Endothelial cell of umbilical vein (primary cell): Measurements from ENCODE around the gene GNB1L. TPM values are rescaled to one million over a fixed set of nuclear protein-coding genes. Genes with fewer than 3 reads are reported as not detected.

Experiments
- BruUV-seq: library from RNA; stranded (reverse); fragments of 400-500 nt; replicated peaks from 2 replicates; lab custom pipeline; 2021; lab: Mats Ljungman, UMichigan
- CTCF ChIA-PET: fragments of 300-600, 350-600 bp; sonication (Branson Sonifier 250); formaldehyde crosslinking; loops from one replicate; lab custom pipeline; 2021; ENCODE audit warnings: antibody characterized with exemption, inconsistent platforms; lab: Charles Lee
- POLR2A ChIA-PET: fragments of 300-600, 350-600 bp; sonication (Branson Sonifier 250); formaldehyde crosslinking; loops from one replicate; lab custom pipeline; 2021; ENCODE audit warnings: antibody characterized with exemption, inconsistent platforms; lab: Charles Lee
- DNase-seq: peaks from one replicate; pipeline ENCODE4 v3.0.0-alpha.2; 2011; ENCODE audit warnings: low read depth, low spot score
- FAIRE-seq: peaks from 2 replicates; lab custom pipeline; 2011; peaks lifted over from hg19 to GRCh38; lab: Jason Lieb, UNC
- H2AFZ ChIP-seq: 2 replicates; pipeline ENCODE4 v1.6.0; 2012; ENCODE audit warnings: low read depth, low read length, control low read depth, inconsistent platforms
- H3K27ac ChIP-seq: 2 replicates; pipeline ENCODE4 v1.5.1; 2011; ENCODE audit warnings: low read depth, mild to moderate bottlenecking, control low read depth, low read length, moderate library complexity; ENCODE audit not compliant: insufficient read depth
- H3K27me3 ChIP-seq, 2 experiments: 2 replicates each; pipeline versions ENCODE4 v1.6.0 to v1.6.1; 2011; ENCODE audit warnings: low read length in 2 of 2, mixed read lengths in 1 of 2; ENCODE audit not compliant: control insufficient read depth in 2 of 2, insufficient read depth in 2 of 2
- H3K36me3 ChIP-seq, 2 experiments: 2 replicates in 1 of 2; 3 replicates in 1 of 2; pipeline ENCODE4 v1.5.1; 2011; ENCODE audit warnings: low read length in 2 of 2, mild to moderate bottlenecking in 1 of 2, moderate library complexity in 1 of 2; ENCODE audit not compliant: control insufficient read depth in 2 of 2, insufficient read depth in 2 of 2; ENCODE audit errors: extremely low read depth in 1 of 2
- H3K4me1 ChIP-seq: 3 replicates; pipeline ENCODE4 v1.5.1; 2011; ENCODE audit warnings: mild to moderate bottlenecking, low read length; ENCODE audit not compliant: control insufficient read depth, insufficient read depth; ENCODE audit errors: extremely low read depth
- H3K4me2 ChIP-seq: 2 replicates; pipeline ENCODE4 v1.6.1; 2011; ENCODE audit warnings: low read length, control low read depth, mixed read lengths; ENCODE audit not compliant: insufficient read depth
- H3K4me3 ChIP-seq, 3 experiments: fragments of 200-600 bp in 1 of 3; sonication (generic), shearing (Covaris generic) in 1 of 3; replicated peaks in 1 of 3; 2 replicates each; pipeline ENCODE4 v1.5.1; 2011 to 2016; ENCODE audit warnings: control low read depth in 3 of 3, low read length in 3 of 3, mild to moderate bottlenecking in 2 of 3, inconsistent platforms in 1 of 3, low read depth in 1 of 3, moderate library complexity in 1 of 3; ENCODE audit not compliant: insufficient read depth in 1 of 3
- H3K79me2 ChIP-seq: 2 replicates; pipeline ENCODE4 v1.6.0; 2012; ENCODE audit warnings: low read length, inconsistent platforms; ENCODE audit not compliant: control insufficient read depth, insufficient read depth
- H3K9ac ChIP-seq: replicated peaks from 2 replicates; pipeline ENCODE3; 2011; ENCODE audit warnings: low read length, control low read depth; ENCODE audit not compliant: insufficient read depth; ENCODE audit errors: extremely low read depth
- H3K9me1 ChIP-seq: replicated peaks from 3 replicates; pipeline ENCODE4 v1.6.0; 2011; ENCODE audit warnings: mild to moderate bottlenecking, low read length; ENCODE audit not compliant: control insufficient read depth, insufficient read depth; ENCODE audit errors: extremely low read depth
- H3K9me3 ChIP-seq: replicated peaks from 2 replicates; pipeline ENCODE4 v1.5.1; 2012; ENCODE audit warnings: low read length, inconsistent platforms; ENCODE audit not compliant: control insufficient read depth, insufficient read depth
- H4K20me1 ChIP-seq: replicated peaks from 2 replicates; pipeline ENCODE3; 2011; ENCODE audit warnings: mild to moderate bottlenecking, low read length; ENCODE audit not compliant: control insufficient read depth, insufficient read depth; ENCODE audit errors: extremely low read depth
- EZH2 ChIP-seq: IDR thresholded peaks from 2 replicates; pipeline ENCODE4 v1.6.1; 2012; ENCODE audit warnings: borderline replicate concordance, low read depth, mild to moderate bottlenecking, moderate library complexity, low read length, inconsistent platforms; ENCODE audit not compliant: severe bottlenecking
- FOS ChIP-seq: IDR thresholded peaks from 2 replicates; pipeline ENCODE4 v1.6.1; 2011; ENCODE audit warnings: mild to moderate bottlenecking, low read length, moderate library complexity, borderline replicate concordance; ENCODE audit not compliant: insufficient read depth
- GATA2 ChIP-seq: IDR thresholded peaks from 2 replicates; pipeline ENCODE4 v1.7.0; 2011; ENCODE audit warnings: low read depth, mild to moderate bottlenecking, moderate library complexity, mixed read lengths, low read length; ENCODE audit not compliant: insufficient read length, insufficient read depth
- JUN ChIP-seq: IDR thresholded peaks from 2 replicates; pipeline ENCODE4 v1.6.1; 2011; ENCODE audit warnings: borderline replicate concordance, low read depth; ENCODE audit not compliant: insufficient read length, insufficient read depth
- MAX ChIP-seq: IDR thresholded peaks from 2 replicates; pipeline ENCODE4 v1.6.1; 2011; ENCODE audit not compliant: insufficient read depth, insufficient read length
- MYC ChIP-seq: IDR thresholded peaks from one replicate; pipeline ENCODE4 v1.6.1; 2011; ENCODE audit warnings: mild to moderate bottlenecking, low read depth, low read length
- POLR2A ChIP-seq: IDR thresholded peaks from 2 replicates; pipeline ENCODE4 v1.6.1; 2012; ENCODE audit warnings: low read depth, mild to moderate bottlenecking, control low read depth, low read length
- POLR2AphosphoS5 ChIP-seq: IDR thresholded peaks from 2 replicates; pipeline ENCODE4 v1.6.1; 2012; ENCODE audit warnings: low read depth, mild to moderate bottlenecking, control low read depth, low read length, moderate library complexity; ENCODE audit not compliant: insufficient read depth
- dilution Hi-C: fragments of 300-500 bp; cut with MboI; formaldehyde crosslinking; loops from one replicate; pipeline ENCODE4 v1.15.0; 2019; ENCODE audit warnings: low sequenced_read_pairs; ENCODE audit not compliant: extremely low pct_ligation_motif_present
- intact Hi-C: fragments of 100-400 bp; cut with micrococcal nuclease; formaldehyde crosslinking; loops from one replicate; pipeline ENCODE4 v1.10.0; 2022
- polyA plus RNA-seq, 4 experiments: library from polyadenylated mRNA; depleted of rRNA in 3 of 4; stranded (reverse) in 3 of 4; unstranded in 1 of 4; fragments of >200 nt; gene quantifications; 2 replicates each; pipeline versions ENCODE4 v1.2.1 to v1.2.3, GENCODE V29; 2011 to 2012; ENCODE audit warnings: missing spikeins in 1 of 4
- total RNA-seq: library from RNA; stranded (reverse); gene quantifications from 2 replicates; pipeline ENCODE4 v1.2.3, GENCODE V29; 2021
- TF ChIP-seq, protein P1 (sequence below), 2 donors: IDR thresholded peaks; 1 replicate in 1 of 2; 2 replicates in 1 of 2; pipeline ENCODE4 v1.5.1; 2011; ENCODE audit warnings: low read length in 2 of 2, mild to moderate bottlenecking in 2 of 2, moderate library complexity in 2 of 2, control low read depth in 1 of 2, inconsistent platforms in 1 of 2, low read depth in 1 of 2; ENCODE audit not compliant: insufficient read depth in 1 of 2; ENCODE audit errors: extremely low read depth in 1 of 2

The GNB1L gene
- total and polyA plus RNA-seq, 2 donors (not counting 3 experiments of a cell fraction or from before 2014, with no cell fraction given): 5.4 to 5.9 TPM

- BruUV-seq: no TSS peak
- TF ChIP-seq GATA2 (no peak), POLR2AphosphoS5 (no peak), MAX (no peak), MYC (no peak), POLR2A (no peak), FOS (no peak), JUN (no peak), EZH2 (no peak)
- TF ChIP-seq, protein P1, sequence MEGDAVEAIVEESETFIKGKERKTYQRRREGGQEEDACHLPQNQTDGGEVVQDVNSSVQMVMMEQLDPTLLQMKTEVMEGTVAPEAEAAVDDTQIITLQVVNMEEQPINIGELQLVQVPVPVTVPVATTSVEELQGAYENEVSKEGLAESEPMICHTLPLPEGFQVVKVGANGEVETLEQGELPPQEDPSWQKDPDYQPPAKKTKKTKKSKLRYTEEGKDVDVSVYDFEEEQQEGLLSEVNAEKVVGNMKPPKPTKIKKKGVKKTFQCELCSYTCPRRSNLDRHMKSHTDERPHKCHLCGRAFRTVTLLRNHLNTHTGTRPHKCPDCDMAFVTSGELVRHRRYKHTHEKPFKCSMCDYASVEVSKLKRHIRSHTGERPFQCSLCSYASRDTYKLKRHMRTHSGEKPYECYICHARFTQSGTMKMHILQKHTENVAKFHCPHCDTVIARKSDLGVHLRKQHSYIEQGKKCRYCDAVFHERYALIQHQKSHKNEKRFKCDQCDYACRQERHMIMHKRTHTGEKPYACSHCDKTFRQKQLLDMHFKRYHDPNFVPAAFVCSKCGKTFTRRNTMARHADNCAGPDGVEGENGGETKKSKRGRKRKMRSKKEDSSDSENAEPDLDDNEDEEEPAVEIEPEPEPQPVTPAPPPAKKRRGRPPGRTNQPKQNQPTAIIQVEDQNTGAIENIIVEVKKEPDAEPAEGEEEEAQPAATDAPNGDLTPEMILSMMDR (IDR thresholded peaks at IDR 0.05; ENCODE audit: extremely low read depth in 1 of 2, insufficient read depth in 1 of 2, low read depth in 1 of 2, low read length in 2 of 2): no peak
- POLR2A ChIA-PET: interaction anchor here (0.6 to 1.2 kb wide), 5 partner anchors 10 to 49 kb away, joined by 3 to 5 read pairs (median 3); no protein-coding TSS in a partner anchor
Measured at GRCh38 chr22:19871023-19871844, 16.6 kb upstream of the GNB1L start.

More at GRCh38 chr22:19871023-19871844, 16.6 kb upstream of the GNB1L start:
- Histone ChIP-seq H3K9me3 (no peaks in the 10 kb centered on the region), H3K4me2 (no peak overlapping the region), H3K79me2 (peaks cover 2% of the 10 kb centered on the region), H3K4me1 (peaks cover 23% of the 10 kb centered on the region), H3K27me3 (no peaks in the 10 kb centered on the region), H3K27ac (no peak overlapping the region), H3K9ac (no peak overlapping the region), H3K36me3 (peaks cover 2 to 3% of the 10 kb centered on the region in 2 experiments), H4K20me1 (no peaks in the 10 kb centered on the region), H2AFZ (no peak overlapping the region), H3K4me3 (no peak overlapping the region), H3K9me1 (no peaks in the 10 kb centered on the region)
- no peak for DNase-seq
- no peak for FAIRE-seq
- dilution Hi-C loops: no loop called here
- intact Hi-C loops: no loop called here
- CTCF ChIA-PET: interaction anchor here (1.0 to 3.4 kb wide), 7 partner anchors 9 to 141 kb away, joined by 3 to 23 read pairs (median 5); no protein-coding TSS in a partner anchor
